NB4 (cell line): Measurements from ENCODE around the gene GPR17.

ENCODE experiments used
- CTCF ChIP-seq: IDR thresholded peaks from one replicate; pipeline ENCODE4 v1.5.1; 2012; ENCODE audit warnings: low read depth, low read length
- POLR2A ChIP-seq: IDR thresholded peaks from 2 replicates; pipeline ENCODE4 v1.6.1; 2011; ENCODE audit warnings: mild to moderate bottlenecking; ENCODE audit not compliant: insufficient read length; ENCODE audit errors: extremely low read depth

- no peak for TF ChIP-seq CTCF
- no peak for TF ChIP-seq POLR2A
Measured at GRCh38 chr2:127663566-127664064, 17.7 kb downstream of the GPR17 start.
